Smooth muscle cell of the umbilical artery (primary cell): ENCODE measurements around the gene CFLAR. TPM values are rescaled to one million over a fixed set of nuclear protein-coding genes. Genes with fewer than 3 reads are reported as not detected.

ENCODE experiments used
- total RNA-seq: library from RNA; depleted of rRNA; stranded (reverse); fragments of >200 nt; gene quantifications from 2 replicates; pipeline ENCODE4 v1.2.3, GENCODE V29; 2014

CFLAR gene
- 91.2 and 126 TPM in 2 replicates for total RNA-seq

DNA sequence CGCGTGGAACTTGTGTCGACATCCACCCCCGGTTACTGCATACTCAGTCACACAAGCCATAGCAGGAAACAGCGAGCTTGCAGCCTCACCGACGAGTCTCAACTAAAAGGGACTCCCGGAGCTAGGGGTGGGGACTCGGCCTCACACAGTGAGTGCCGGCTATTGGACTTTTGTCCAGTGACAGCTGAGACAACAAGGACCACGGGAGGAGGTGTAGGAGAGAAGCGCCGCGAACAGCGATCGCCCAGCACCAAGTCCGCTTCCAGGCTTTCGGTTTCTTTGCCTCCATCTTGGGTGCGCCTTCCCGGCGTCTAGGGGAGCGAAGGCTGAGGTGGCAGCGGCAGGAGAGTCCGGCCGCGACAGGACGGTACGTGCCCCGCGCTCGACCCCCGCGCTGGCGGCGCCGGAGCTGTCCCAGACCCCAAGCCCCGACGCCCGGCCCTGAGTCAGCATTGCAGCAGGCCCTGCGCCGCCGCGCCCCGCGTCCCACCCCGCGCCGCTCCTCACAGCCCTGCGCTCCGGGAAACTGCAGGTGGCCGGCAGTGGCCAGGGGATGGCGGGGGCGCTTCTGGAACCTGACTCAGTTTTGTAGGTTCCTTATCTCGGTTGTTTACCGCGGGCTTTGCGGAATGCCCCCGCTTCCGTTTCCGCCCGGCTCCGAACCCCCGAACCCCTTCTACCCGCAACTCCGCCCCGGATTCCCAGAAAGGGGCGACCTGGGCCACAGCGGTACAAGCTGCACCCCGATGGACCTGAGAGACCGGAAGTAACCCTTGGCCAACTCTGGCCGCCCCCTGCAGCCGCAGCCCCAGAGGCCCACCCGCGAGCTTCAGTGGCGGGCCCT lies at the start of gene CFLAR:
CFLAR (plus strand) TSS at position 50 of the 844 bp plus-strand sequence. CDS start 13,702 bp downstream, outside the sequence.

GRCh38 chr2:201071479-201072200 lies 44.3 kb upstream of the CFLAR start, which contains the start of the genes HYCC2 and NDUFB3:
Gene HYCC2, minus strand, starts transcription at chr2:201071671. Its CDS starts 47,662 bp downstream, at chr2:201024009.
Gene NDUFB3, plus strand, starts transcription at chr2:201072001. Its CDS starts 6,882 bp downstream, at chr2:201078883.

GRCh38 chr2:201182650-201183364 lies 66.8 kb downstream of the CFLAR start, which contains the start of gene CASP10:
Gene CASP10, plus strand, starts transcription at chr2:201183141. Its CDS starts 2,637 bp downstream, at chr2:201185778.

Other genes starting within 250 kb of the CFLAR start
- gene PPIL3, start 227.1 kb upstream of the CFLAR start, total RNA-seq, result 50.9 and 65.3 TPM in 2 replicates
- 18.7 and 21.7 TPM in 2 replicates for gene NIF3L1, start 226.8 kb upstream of the CFLAR start, total RNA-seq
- 11.6 and 17.0 TPM in 2 replicates for gene ORC2, start 152.5 kb upstream of the CFLAR start, total RNA-seq
- 11.6 and 14.7 TPM in 2 replicates for gene HYCC2, start 44.5 kb upstream of the CFLAR start, total RNA-seq
- 50.7 and 81.4 TPM in 2 replicates for gene NDUFB3, start 44.2 kb upstream of the CFLAR start, total RNA-seq
- 2.9 and 4.5 TPM in 2 replicates for gene CASP10, start 67.0 kb downstream of the CFLAR start, total RNA-seq
- 26.1 and 26.8 TPM in 2 replicates for gene CASP8, start 144.4 kb downstream of the CFLAR start, total RNA-seq
- 0.89 and 1.7 TPM in 2 replicates for gene FLACC1, start 241.2 kb downstream of the CFLAR start, total RNA-seq